HG02588 (cell line): ENCODE measurements around the gene GPR62.
A peak's percentile ranks its signal among the peaks of the same experiment; 100 is the strongest.
"Not testable (repeated sequence)": the region's sequence is repeated elsewhere in the genome, so short reads cannot be mapped to it uniquely, and the experiment has no call there.

Source experiments
- ATAC-seq: cut with Tn5 transposase; IDR thresholded peaks from one replicate; pipeline ENCODE4 v1.9.1; 2021; ENCODE audit warnings: mild to moderate bottlenecking, moderate library complexity; ENCODE audit not compliant: unreplicated experiment

GPR62 gene

DNA sequence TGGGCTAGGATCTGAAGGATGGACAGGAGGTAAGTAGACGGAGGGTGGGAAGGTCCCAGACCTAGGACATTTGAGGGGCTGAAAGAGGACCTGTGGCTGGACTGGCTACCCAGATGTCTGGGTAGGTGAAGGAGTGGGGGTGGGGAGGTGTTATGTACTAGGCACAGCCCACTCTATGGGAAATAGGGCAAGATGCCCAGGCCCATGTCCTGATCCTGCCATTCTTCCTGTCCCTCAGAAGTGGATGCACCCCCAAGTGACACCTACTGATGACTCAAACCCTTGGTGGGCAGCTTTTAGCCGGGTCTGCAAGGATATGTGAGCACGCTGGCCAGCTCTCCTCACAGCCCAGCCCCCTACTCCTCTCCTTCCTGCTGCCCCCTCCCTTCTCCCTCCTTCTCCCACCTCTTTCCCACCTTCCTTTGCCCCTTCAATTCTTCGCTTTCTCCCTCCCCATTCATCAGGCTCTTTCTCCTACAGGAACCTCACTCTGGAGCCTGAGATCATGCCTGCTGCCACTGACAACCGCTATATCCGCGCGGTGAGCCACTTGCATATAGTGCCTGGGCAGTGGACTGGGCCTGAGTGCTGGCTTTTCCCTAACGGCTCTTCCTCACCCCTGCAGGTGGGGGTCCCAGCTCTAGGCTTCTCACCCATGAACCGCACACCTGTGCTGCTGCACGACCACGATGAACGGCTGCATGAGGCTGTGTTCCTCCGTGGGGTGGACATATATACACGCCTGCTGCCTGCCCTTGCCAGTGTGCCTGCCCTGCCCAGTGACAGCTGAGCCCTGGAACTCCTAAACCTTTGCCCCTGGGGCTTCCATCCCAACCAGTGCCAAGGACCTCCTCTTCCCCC, 33.3 kb downstream of the GPR62 start:
- ATAC-seq, result no peak

DNA sequence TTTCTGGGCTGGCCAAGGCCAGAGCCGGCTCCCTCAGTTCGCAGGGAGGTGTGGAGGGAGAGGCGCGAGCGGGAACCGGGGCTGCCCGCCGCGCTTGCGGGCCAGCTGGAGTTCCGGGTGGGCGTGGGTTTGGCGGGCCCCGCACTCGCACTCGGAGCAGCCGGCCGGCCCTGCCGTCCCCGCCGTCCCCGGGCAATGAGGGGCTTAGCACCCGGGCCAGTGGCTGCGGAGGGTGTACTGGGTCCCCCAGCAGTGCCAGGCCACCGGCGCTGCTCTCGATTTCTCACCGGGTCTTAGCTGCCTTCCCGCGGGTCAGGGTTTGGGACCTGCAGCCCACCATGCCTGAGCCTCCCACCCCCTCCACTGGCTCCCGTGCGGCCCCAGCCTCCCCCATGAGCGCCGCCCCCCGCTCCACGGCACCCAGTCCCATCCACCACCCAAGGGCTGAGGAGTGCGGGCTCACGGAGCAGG, 35.4 kb downstream of the GPR62 start:
- ATAC-seq, result not testable (repeated sequence)

DNA sequence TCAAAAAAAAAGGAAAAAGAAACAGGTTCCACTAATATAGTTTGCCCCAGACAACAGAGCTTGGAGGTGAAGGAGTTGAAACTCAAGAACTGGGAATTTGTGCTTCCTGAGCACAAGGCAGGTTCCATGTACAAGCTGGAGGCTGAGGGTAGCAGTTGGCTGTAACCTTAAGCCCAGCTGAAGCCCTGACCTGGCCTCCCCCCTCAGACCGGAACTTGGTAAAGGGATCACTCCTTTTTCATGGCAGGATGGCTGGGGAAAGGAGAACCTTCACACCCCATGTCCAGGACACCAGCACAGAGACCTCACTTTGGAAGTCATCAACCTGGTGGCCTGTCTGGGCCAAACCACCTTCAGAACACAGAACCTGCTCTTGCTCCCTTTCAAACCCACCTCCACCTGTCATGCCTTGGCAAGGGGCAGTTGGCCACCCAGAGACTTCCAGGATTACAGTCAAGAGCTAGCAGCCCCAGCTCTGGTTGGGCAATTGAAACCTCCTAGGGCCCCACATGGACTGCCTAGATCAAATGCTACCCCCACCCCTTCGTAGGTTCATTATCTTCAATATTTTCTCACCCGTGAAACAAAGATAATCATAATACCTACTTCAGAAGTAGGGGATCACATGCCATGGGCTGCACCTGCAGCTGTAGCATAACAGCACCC, 37.0 kb downstream of the GPR62 start:
- no peak for ATAC-seq

DNA sequence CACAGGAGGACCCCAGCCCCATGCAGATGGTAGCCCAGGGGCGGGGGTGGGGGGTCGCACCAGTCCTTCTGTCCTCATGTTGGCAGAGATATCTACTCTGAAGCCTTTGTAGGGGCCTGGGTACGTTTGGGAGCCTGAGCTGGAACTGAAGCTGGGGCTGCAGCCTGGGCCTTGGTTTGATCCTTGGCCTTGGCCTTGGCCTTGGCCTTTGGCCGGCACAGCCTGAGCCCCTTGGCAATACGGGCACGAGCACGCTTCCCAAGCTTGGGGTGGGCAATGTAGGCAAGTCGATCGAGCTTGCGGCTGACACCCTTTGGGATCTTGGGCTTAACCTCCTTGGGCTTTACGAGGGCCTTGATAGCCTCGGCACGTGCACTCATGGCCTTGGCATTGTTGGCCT, 38.5 kb downstream of the GPR62 start:
- not testable (repeated sequence) for ATAC-seq

DNA sequence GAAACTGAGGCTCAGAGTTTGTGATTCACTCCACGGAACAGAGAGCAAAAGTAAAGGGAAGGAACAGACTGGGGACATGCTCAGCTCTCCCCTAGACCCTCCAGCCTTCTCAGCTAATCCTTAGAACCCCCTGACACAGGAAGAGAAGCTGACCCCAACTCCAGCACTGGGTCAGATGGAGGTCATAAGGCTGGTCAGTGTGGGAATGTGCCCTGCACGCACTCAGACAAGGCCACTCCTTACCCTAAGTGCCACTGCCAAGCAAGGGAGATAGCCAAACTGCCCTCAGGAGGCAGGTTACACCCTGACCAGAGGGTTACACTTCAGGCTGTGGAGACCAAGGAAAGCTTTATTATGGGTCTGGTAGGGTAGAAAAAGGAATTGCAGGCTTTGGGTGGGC, 39.3 kb downstream of the GPR62 start:
- ATAC-seq, result no peak

DNA sequence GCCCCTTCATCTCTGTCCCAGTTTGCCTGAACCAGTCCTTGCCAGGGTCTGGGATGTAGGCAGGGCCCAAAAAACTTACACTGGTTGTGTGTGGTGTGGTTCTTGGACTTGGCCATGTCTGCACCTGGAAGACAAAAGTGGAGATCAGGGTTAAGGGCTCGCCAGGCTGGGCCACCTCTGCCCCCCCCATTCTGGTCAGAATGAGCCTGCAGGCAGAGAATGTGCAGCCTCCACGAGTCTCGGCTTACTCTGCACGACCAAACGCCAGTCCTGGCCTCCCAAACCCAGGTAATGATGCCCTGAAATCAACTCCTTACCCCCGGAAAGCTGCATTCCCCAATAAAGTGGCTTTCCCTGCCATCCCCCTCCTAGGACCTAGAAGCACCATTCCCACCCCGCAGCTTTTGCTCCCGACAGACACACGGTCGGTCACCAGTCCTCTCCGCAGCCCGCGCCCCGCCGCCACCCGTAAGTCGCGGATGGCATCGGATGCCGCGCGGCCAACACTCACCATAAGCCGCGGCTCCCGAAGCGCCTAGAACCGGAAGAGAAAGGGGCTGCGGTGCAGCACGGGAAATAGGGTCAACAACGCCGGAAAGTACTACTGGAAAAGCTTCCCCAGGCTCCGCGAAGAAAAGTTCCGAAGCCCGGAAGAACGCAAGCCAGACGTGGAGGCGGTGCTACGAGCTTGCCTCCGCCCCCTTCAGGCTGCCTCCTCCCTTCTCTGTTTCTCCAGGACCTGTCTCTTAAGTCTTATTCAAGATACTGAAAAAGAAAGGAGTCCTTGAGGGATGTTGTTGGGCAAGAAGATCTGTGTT, 40.4 kb downstream of the GPR62 start, which contains the start of gene RPL29:
RPL29 (minus strand) TSS at position 550 of the 818 bp plus-strand sequence; CDS start at position 116, 434 bp downstream.
- peak; percentile 75 for ATAC-seq

DNA sequence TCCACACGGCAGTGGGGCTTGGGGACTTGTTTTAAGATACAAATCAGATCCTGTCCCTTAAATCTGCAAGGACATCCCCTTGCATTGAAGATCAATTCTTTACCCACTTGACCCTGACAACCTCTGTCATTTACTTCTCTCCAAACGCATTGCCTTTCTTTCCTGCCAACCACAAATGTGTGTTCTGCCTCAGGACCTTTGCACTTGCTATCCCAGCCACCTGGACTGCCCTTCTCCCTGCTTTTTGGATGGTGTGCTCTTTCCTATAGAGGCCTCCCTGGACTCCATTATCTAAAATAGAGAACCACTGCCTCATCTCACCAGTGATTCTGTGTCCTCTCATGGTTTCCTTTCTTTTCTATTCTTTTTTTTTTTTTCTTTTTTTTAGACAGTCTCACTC, 42.0 kb downstream of the GPR62 start:
- ATAC-seq, result no peak

DNA sequence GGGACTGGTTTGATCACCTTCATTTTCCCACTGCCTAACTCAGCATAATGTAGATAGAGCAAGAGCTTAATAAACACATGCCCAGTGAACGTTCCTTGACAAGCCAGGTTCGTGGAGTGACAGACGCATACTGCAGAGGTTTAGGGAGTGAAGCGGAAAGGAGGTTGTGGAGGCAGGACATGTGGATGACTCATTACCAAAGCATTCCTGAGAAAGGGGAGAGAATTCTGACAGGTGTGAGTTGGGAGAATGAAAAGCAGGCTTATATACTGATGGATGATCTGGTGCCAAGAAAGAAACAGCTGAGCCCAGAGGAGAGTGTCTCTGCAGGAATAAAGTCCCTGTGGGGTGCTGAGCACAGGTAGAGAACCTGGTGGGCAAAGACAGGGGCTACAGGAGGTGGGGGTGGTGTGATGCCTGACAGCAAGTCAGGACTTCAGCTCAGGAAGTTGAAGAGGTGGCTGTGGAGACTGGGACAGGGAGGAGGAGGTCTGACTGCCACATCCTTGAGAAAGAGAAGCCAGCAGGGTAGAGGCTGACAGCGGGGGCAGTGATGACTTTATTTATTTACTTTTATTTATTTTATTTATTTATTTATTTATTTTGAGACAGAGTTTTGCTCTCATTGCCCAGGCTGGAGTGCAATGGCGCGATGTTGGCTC, 42.9 kb downstream of the GPR62 start:
- no peak for ATAC-seq

DNA sequence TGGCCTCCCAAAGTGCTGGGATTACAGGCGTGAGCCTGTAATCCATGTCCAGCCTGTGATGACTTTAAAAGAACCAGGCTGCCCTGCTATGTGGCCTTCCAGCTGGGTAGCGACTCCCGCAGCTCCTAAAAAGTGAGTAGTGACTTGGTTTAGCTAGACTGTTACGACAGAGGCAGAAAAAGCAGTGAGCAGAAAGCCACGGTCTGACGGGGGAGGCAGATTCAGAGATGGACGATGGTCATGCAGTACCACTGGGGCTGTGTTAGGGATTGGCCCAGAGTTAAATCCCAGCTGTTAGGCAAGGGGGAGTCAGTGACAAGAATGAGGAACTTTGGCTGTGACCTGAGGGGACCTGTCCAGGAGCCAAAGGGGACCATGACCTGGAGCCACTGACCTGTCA, 43.6 kb downstream of the GPR62 start:
- no peak for ATAC-seq

DNA sequence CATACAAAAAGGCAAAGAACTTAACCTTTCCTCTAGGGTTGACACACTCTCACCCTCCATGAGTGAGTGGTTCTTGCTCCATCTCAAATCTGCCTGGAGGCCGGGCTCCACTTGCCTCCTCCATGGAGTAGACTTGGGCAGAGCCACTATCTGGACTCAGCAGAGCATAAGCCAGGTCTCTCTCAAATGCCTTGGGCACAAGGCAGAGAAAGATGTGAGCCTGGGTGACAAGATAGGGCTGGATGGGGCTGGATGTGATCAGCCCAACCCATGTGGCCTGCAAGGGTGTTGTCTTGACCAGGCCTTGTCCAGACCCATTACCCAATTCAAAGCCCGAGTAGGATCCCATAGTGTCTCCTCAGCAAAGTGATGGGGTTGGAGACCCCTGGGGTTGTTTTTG, 44.7 kb downstream of the GPR62 start:
- no peak for ATAC-seq

DNA sequence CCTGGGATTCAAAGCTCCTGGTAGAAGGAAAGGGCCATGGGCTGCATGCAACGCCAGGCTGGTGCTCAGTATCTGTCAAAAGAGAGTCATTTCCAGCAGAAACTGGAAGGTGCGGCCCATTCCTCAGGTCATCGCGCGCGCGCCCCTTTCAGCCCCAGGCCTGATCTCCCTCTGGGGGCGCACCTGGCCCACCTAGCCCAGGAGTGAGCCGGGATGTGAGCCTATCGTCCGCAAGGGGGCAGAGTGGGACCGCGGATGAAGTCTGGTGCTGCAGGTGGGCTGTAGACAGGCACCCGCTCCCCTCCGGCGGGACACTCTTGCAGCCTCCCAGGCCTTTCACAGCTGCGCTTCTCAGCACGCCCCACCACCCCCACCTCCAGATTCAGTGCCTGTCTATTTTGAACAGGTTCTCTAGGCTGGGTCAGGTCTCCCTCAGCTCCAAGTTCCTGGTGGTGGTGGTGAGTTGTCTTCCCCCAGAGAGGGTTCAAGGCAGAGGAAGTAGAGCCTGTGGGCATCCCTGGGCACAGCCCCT, 46.3 kb downstream of the GPR62 start:
- peak; percentile 80 for ATAC-seq

DNA sequence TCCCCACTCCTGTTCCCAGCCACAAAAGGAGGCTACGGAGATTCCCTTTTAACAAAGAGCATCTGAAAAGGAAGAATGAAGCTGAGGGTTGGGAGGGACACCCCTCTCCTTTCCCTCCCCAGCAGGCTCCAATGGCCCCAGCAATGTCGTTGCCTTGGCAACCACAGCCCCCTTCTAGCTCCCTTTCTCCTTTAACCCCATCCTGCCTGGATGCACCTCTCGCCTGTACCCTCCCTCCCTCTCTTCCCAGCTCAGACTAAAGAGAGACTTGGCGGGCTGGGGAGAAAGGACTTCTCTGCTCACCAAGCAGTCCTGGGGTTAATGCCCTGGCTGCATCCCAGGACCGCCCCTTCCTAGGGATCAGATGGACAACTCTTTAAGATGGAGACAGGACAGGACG, 47.6 kb downstream of the GPR62 start:
- ATAC-seq, result no peak

DNA sequence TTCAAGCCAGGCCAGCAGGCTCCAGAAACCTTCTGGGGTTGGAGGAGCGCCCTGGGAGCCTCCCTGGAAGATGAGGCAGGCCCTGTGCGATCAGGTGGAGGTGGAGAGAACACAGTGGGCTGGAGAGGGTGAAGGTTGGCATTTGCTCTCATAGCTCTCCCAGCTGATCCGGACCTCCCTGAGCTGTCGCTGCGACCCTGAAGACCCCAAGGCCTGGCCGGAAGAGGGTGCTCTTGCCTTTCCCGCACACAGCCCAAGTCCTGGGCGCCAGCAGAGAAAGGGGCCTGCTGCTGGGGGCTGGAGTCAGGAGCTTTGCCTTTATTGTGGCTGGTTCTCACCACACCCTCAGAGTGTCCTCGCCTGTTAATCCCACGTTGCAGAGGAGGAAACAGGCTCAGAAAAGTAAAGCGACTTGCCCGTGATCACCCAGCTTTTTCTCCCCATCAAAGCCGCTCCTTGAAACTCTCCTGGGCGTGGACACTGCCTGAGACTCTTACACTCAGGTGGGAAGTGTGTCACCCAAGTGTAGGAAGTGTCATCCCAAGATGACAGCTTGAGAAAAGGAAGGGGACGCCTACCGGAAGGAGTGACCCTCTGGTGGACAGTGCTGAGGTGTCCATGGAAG, 49.1 kb downstream of the GPR62 start:
- ATAC-seq, result no peak

DNA sequence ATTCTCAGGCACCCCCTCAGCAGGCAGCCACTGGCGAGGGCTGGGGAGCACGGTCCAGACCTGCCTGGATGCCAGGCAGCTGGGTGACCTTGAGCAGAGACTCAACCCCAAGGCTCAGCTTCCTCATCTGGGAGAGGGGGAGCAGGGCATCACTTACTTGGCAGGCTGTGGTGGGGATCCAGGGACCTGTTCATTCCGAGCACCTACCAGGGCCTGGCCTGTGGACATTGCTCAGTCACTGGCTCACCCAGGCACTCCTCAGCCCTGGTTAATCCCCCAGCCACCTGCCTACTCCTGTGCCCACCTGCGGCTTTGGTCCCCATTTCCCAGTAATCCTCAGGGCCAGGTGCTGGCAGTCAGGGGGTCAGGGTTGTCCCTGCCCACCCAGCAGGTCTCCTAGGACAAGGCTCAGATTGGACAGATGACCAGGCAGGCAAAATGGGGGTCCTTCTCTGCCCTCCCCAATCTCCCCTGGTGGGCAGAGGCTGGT, 49.8 kb downstream of the GPR62 start:
- no peak for ATAC-seq

DNA sequence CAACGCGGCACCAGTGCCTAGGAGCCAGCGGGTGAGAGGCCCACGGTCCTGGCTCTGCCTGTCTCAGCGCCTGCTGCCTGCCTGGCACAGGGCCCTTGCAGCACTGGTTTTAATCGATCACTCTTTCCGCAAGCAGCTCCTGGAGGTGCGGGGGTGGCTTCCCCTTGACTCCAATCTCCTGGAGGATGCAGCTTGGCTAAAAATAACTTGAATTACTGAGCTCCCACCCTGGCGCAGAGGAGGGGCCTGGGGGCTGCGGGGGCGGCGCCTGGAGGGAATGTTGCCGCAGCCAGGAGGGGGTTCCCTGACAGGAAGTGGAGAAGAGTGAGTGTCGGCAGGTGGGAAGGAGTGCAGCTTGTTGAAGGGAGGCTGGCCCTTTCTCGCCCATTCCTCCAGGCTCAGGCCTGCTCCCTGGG, 50.4 kb downstream of the GPR62 start:
- no peak for ATAC-seq

DNA sequence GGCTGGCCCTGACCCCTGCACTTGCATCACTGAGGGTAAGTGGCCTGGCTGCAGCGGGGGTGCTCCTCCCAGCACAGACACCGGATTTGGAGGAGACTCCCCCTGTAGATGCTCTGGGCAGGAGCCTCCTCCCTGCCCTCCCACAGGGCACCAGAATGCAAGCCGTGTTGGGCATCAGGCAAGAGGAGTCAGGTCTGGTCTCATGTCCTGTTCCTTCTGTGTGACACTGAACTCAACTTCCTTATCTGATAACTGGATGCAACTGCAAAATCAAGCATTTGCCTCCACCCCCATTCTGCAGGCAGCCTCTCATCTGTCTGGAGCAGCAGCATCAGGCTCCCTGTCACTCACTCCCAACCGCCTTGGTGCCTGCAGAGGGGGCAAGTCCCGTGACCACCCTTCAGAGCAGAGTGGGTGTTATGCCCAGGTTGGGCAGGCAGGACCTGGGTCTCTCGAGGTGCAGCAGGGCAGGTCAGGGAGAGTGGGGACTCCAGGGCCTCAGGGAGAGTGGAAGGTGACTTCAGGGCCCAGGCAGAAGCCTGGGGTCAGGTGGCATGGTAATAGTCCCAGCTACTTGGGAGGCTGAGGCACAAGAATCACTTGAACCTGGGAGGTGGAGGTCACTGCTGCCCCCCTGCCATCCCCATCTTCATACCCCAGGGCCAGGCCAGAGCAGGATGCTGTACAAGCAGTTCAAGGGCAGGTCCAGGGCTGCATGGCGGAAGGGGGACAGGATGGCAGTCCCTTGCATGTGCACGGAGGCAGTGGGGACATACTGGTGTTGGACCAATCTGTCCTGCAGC, 51.0 kb downstream of the GPR62 start:
- no peak for ATAC-seq

DNA sequence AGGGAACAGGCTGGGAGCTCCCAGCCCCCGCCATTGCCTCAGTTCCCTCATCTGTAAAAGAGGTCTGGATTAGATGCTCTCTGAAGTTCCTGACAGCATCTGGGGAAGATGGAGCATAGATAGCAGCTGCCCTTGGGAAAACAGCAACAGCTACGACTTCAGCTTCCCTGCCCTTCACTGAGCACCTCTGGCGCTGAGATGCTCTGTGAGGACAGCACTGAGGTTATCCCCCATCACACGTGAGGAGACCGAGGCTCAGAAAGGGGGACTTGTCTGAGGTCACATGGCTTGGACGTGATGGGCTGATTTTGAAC, 51.6 kb downstream of the GPR62 start:
- no peak for ATAC-seq
